GM10266 (cell line): ENCODE results near the gene PARD3B.

Source experiments
- DNase-seq: peaks from one replicate; pipeline ENCODE4 v3.0.0; 2012; ENCODE audit errors: extremely low spot score
- CTCF ChIP-seq: IDR thresholded peaks from 2 replicates; pipeline ENCODE4 v1.5.1; 2012; ENCODE audit warnings: mild to moderate bottlenecking, low read depth; ENCODE audit not compliant: control insufficient read depth, insufficient read depth; ENCODE audit errors: missing control alignments

Gene PARD3B

GRCh38 chr2:204763974-204764703 lies 218.9 kb downstream of the PARD3B start:
- no peak for TF ChIP-seq CTCF
- no peak for DNase-seq

- no peak for TF ChIP-seq CTCF
- no peak for DNase-seq
These were observed 225.5 kb downstream of the PARD3B start for GRCh38 chr2:204770735-204771134.

GRCh38 chr2:204771721-204772120 lies 226.4 kb downstream of the PARD3B start:
- TF ChIP-seq CTCF = no peak
- DNase-seq = no peak

GRCh38 chr2:204772546-204772945 lies 227.3 kb downstream of the PARD3B start:
- no peak for DNase-seq
- no peak for TF ChIP-seq CTCF

- no peak for TF ChIP-seq CTCF
- no peak for DNase-seq
These were observed 230.5 kb downstream of the PARD3B start for GRCh38 chr2:204775766-204776165.

- DNase-seq = no peak
- TF ChIP-seq CTCF = no peak
These were observed 231.7 kb downstream of the PARD3B start for GRCh38 chr2:204776781-204777559.

- TF ChIP-seq CTCF = no peak
- DNase-seq = no peak
These were observed 234.5 kb downstream of the PARD3B start for GRCh38 chr2:204779771-204780170.
